ENCODE results near the gene SCML2.

SCML2 gene

GRCh38 chrX:18354369-18355223 lies at the start of gene SCML2:
SCML2 (minus strand) TSS chrX:18354688; CDS start chrX:18334071, 20,617 bp downstream.
- H3K27ac ChIP-seq, result no peak within 1 kb of the TSS
- H3K4me3 ChIP-seq (ENCODE audit: low read depth, low read length), result peak within 1 kb of the TSS; percentile 54
- no peak for TF ChIP-seq CTCF (IDR thresholded peaks at IDR 0.05; ENCODE audit: low read depth, low read length, missing control alignments)
- peak; percentile 7 for DNase-seq
- in situ Hi-C loops (cut with HindIII; ENCODE audit: low pct_ligation_motif_present, low sequenced_read_pairs), result no loop called here
- H3K27me3 ChIP-seq (replicated peaks), result peaks cover 3% of the 10 kb centered on the region
- no peaks in the 10 kb centered on the region for H3K36me3 ChIP-seq (replicated peaks)

- DNase-seq, result no peak
- Histone ChIP-seq H3K27ac (no peak overlapping the region), H3K36me3 (replicated peaks) (no peaks in the 10 kb centered on the region), H3K27me3 (replicated peaks) (no peaks in the 10 kb centered on the region), H3K4me3 (ENCODE audit: low read depth, low read length) (no peak overlapping the region)
- no peak for TF ChIP-seq CTCF (IDR thresholded peaks at IDR 0.05; ENCODE audit: low read depth, low read length, missing control alignments)
- in situ Hi-C loops (cut with HindIII; ENCODE audit: low pct_ligation_motif_present, low sequenced_read_pairs), result no loop called here
Observed at GRCh38 chrX:18401848-18402213, 47.3 kb upstream of the SCML2 start.

GRCh38 chrX:18394477-18394876 lies 40.0 kb upstream of the SCML2 start:
- Histone ChIP-seq H3K27me3 (replicated peaks) (no peaks in the 10 kb centered on the region), H3K27ac (no peak overlapping the region), H3K36me3 (replicated peaks) (no peaks in the 10 kb centered on the region), H3K4me3 (ENCODE audit: low read depth, low read length) (no peak overlapping the region)
- TF ChIP-seq CTCF (IDR thresholded peaks at IDR 0.05; ENCODE audit: low read depth, low read length, missing control alignments), result no peak
- in situ Hi-C loops (cut with HindIII; ENCODE audit: low pct_ligation_motif_present, low sequenced_read_pairs), result no loop called here
- no peak for DNase-seq

- Histone ChIP-seq H3K27ac (no peak overlapping the region), H3K36me3 (replicated peaks) (no peaks in the 10 kb centered on the region), H3K27me3 (replicated peaks) (no peaks in the 10 kb centered on the region), H3K4me3 (ENCODE audit: low read depth, low read length) (no peak overlapping the region)
- in situ Hi-C loops (cut with HindIII; ENCODE audit: low pct_ligation_motif_present, low sequenced_read_pairs), result no loop called here
- peak; percentile 68 for TF ChIP-seq CTCF (IDR thresholded peaks at IDR 0.05; ENCODE audit: low read depth, low read length, missing control alignments)
- peak; percentile 40 for DNase-seq
Observed at GRCh38 chrX:18390941-18391538, 36.6 kb upstream of the SCML2 start.

GRCh38 chrX:18389966-18390365 lies 35.5 kb upstream of the SCML2 start:
- H3K27ac ChIP-seq, result no peak overlapping the region
- no peak overlapping the region for H3K4me3 ChIP-seq (ENCODE audit: low read depth, low read length)
- no peaks in the 10 kb centered on the region for H3K36me3 ChIP-seq (replicated peaks)
- no peak for TF ChIP-seq CTCF (IDR thresholded peaks at IDR 0.05; ENCODE audit: low read depth, low read length, missing control alignments)
- in situ Hi-C loops (cut with HindIII; ENCODE audit: low pct_ligation_motif_present, low sequenced_read_pairs), result no loop called here
- no peak for DNase-seq
- no peaks in the 10 kb centered on the region for H3K27me3 ChIP-seq (replicated peaks)
